ENCODE measurements around the gene ITIH3. TPM values are rescaled to one million over a fixed set of nuclear protein-coding genes. Genes with fewer than 3 reads are reported as not detected.

The ITIH3 gene
- total RNA-seq, 4 donors from 2014 or later, result 0.48 to 11.8 (median 5.6) TPM

DNA sequence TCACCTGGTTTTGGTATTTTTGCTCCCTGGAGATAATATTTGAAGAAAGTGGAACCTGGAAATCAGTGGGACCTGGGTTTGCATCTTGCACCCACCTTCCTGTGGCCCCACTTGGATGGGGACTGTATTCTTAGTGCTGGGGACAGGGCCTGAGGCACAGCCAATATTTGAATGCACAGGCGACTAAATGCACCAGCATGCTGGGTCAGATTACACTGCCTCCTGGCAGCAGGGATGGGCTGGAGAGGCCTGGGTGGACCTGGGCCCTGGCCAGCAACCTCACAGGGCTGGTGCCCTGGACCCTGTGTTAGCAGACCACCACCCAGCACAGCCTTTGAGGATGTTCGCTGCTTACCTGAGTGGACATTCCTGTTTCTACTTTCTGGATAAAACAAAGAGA lies 25.3 kb downstream of the ITIH3 start:
- H3K4me1 ChIP-seq, result no peaks in the 10 kb centered on the region
- no peak for DNase-seq
- intact Hi-C loops (cut with DNase I; ENCODE audit: low total_unique reads), result no loop called here
- no peaks in the 10 kb centered on the region for H3K27me3 ChIP-seq
- no peaks in the 10 kb centered on the region for H3K36me3 ChIP-seq
- no peaks in the 10 kb centered on the region for H3K9me3 ChIP-seq
- TF ChIP-seq, protein P1, sequence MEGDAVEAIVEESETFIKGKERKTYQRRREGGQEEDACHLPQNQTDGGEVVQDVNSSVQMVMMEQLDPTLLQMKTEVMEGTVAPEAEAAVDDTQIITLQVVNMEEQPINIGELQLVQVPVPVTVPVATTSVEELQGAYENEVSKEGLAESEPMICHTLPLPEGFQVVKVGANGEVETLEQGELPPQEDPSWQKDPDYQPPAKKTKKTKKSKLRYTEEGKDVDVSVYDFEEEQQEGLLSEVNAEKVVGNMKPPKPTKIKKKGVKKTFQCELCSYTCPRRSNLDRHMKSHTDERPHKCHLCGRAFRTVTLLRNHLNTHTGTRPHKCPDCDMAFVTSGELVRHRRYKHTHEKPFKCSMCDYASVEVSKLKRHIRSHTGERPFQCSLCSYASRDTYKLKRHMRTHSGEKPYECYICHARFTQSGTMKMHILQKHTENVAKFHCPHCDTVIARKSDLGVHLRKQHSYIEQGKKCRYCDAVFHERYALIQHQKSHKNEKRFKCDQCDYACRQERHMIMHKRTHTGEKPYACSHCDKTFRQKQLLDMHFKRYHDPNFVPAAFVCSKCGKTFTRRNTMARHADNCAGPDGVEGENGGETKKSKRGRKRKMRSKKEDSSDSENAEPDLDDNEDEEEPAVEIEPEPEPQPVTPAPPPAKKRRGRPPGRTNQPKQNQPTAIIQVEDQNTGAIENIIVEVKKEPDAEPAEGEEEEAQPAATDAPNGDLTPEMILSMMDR (IDR thresholded peaks at IDR 0.05), result no peak
- no peak for TF ChIP-seq POLR2A (IDR thresholded peaks at IDR 0.05)
- H3K4me3 ChIP-seq, result no peak overlapping the region
- no peak overlapping the region for H3K27ac ChIP-seq

DNA sequence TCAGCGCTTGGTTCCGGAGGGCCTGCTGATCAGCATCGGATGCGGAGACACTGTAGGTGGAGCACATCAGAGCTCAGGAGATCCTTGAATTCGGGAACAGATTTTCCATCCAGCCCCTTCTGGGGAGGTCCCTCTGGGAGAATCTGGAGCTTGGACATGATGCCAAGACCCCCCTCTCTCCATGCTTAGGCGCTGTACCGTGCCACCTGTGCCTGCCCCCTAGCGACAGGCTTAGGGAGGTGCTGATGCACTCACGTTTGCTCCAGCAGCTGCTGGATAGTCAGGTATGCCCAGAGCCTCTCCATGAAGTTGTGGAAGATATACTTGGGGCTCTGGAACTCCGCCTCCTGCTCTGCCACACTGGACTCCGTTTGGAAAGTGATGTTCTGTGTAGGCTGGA lies 26.1 kb downstream of the ITIH3 start:
- Histone ChIP-seq H3K4me3 (no peak overlapping the region), H3K27me3 (no peaks in the 10 kb centered on the region), H3K4me1 (no peaks in the 10 kb centered on the region), H3K36me3 (no peaks in the 10 kb centered on the region), H3K27ac (no peak overlapping the region), H3K9me3 (no peaks in the 10 kb centered on the region)
- TF ChIP-seq, protein P1 (IDR thresholded peaks at IDR 0.05), result peak in 1 of 4 experiments; percentile 5
- no peak for TF ChIP-seq POLR2A (IDR thresholded peaks at IDR 0.05)
- no peak for DNase-seq
- intact Hi-C loops (cut with DNase I; ENCODE audit: low total_unique reads), result no loop called here

DNA sequence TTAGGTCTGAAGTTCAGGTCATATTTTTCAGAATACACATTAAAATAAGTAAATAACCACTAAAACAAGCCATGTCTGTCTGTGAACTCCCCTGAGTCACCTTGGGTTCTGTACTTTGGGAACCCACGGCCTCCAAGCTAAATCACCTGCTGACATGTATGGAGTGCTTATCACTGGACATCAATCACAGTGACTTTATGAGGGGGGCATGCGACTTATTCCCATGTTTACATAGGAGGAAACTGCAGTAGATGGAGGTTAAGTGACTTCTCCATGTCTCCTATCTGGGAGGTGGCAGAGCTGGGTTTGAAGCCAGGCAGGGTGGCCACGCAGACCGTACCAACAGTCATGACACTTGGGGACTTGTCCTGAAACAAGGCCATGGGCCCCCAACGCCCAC lies 27.8 kb downstream of the ITIH3 start:
- Histone ChIP-seq H3K27ac (no peak overlapping the region), H3K27me3 (no peaks in the 10 kb centered on the region), H3K9me3 (no peaks in the 10 kb centered on the region), H3K36me3 (no peaks in the 10 kb centered on the region), H3K4me1 (no peaks in the 10 kb centered on the region), H3K4me3 (no peak overlapping the region)
- TF ChIP-seq POLR2A (IDR thresholded peaks at IDR 0.05), result no peak
- TF ChIP-seq, protein P1 (IDR thresholded peaks at IDR 0.05), result no peak
- intact Hi-C loops (cut with DNase I; ENCODE audit: low total_unique reads), result no loop called here
- no peak for DNase-seq

DNA sequence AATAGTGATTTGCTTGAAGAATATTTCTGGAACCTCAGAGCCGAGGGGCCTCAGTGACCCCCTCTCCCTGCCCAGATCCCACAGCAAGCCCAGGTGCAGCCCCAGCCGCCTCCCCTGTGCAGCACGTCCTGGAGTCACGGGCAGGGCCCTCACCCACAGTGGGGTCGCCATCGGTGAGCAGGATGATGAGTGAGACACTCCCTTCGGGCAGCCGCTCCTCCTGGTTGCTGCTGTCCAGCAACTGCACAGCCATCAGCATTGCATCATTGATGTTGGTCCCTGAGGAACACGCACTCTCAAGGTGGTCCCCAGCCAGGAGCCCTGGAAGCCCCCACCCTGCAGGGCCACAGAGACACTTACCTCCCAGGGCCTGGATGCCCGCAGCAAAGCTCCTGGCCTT lies 29.4 kb downstream of the ITIH3 start:
- no peaks in the 10 kb centered on the region for H3K27me3 ChIP-seq
- TF ChIP-seq, protein P1 (IDR thresholded peaks at IDR 0.05), result no peak
- no peak for TF ChIP-seq POLR2A (IDR thresholded peaks at IDR 0.05)

DNA sequence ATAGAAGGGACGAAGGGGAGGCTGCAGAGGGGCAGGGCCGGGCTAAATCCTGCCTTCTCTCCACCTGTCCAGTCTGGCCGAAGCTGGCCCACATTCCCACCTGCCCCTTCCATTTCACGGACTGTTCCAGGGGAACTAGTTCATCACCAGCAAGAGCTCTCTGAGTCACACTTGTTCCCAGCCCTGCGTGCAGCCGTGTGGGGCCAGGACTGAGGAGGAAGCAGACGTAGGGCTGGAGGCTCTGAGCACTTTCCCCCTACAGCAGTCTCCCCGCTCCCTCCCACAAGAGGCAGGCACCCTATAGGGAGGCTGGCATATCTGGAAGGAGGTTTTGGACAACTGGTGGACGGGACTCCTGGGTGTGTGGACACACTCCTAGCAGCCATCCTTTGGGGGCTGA lies 32.8 kb downstream of the ITIH3 start:
- DNase-seq, result no peak
- H3K4me1 ChIP-seq, result no peaks in the 10 kb centered on the region
- intact Hi-C loops (cut with DNase I; ENCODE audit: low total_unique reads), result no loop called here
- H3K9me3 ChIP-seq, result no peaks in the 10 kb centered on the region
- no peaks in the 10 kb centered on the region for H3K27me3 ChIP-seq
- no peak overlapping the region for H3K27ac ChIP-seq
- H3K4me3 ChIP-seq, result no peak overlapping the region
- H3K36me3 ChIP-seq, result no peaks in the 10 kb centered on the region
- TF ChIP-seq, protein P1 (IDR thresholded peaks at IDR 0.05), result no peak
- no peak for TF ChIP-seq POLR2A (IDR thresholded peaks at IDR 0.05)

More for the DNA sequence above, 29.4 kb downstream of the ITIH3 start:
- intact Hi-C loops (cut with DNase I; ENCODE audit: low total_unique reads), result no loop called here
- no peak for DNase-seq
- no peaks in the 10 kb centered on the region for H3K9me3 ChIP-seq
- H3K4me3 ChIP-seq, result no peak overlapping the region
- H3K27ac ChIP-seq, result no peak overlapping the region
- H3K36me3 ChIP-seq, result no peaks in the 10 kb centered on the region
- no peaks in the 10 kb centered on the region for H3K4me1 ChIP-seq

Data from uterus (tissue), 4 donors.